GM06990 (cell line): Measurements from ENCODE around the gene SCGB1D1.

ENCODE experiments used
- DNase-seq: peaks from one replicate; pipeline ENCODE4 v3.0.0-alpha.2; 2011; ENCODE audit not compliant: insufficient read length; ENCODE audit errors: extremely low read depth
- H3K27me3 ChIP-seq: replicated peaks from 2 replicates; pipeline ENCODE4 v1.6.0; 2011; ENCODE audit warnings: low read length; ENCODE audit not compliant: control insufficient read depth, insufficient read depth
- H3K36me3 ChIP-seq: 2 replicates; pipeline ENCODE4 v1.5.1; 2011; ENCODE audit warnings: low read length; ENCODE audit not compliant: control insufficient read depth, insufficient read depth
- H3K4me3 ChIP-seq: replicated peaks from 2 replicates; pipeline ENCODE4 v1.5.1; 2011; ENCODE audit warnings: low read depth, mild to moderate bottlenecking, control low read depth, low read length
- CTCF ChIP-seq: IDR thresholded peaks from 2 replicates; pipeline ENCODE4 v1.5.1; 2011; ENCODE audit warnings: low read length, control low read depth, mild to moderate bottlenecking, inconsistent platforms; ENCODE audit not compliant: insufficient read depth, poor library complexity, severe bottlenecking

SCGB1D1 gene

GRCh38 chr11:62190011-62190410 is at the start of gene SCGB1D1:
Gene SCGB1D1 (plus strand): TSS chr11:62190216. CDS start chr11:62190285, 69 bp downstream.
- H3K36me3 ChIP-seq, result no peaks in the 10 kb centered on the region
- no peak within 1 kb of the TSS for H3K4me3 ChIP-seq
- TF ChIP-seq CTCF, result no peak
- DNase-seq, result no peak
- H3K27me3 ChIP-seq, result peaks cover 3% of the 10 kb centered on the region

- H3K36me3 ChIP-seq, result peaks cover 40% of the 10 kb centered on the region
These were observed 49.5 kb upstream of the SCGB1D1 start for GRCh38 chr11:62140304-62141110.

GRCh38 chr11:62141111-62142042 is 48.6 kb upstream of the SCGB1D1 start:
- no peak overlapping the region for H3K4me3 ChIP-seq
- peaks cover 43% of the 10 kb centered on the region for H3K36me3 ChIP-seq
- H3K27me3 ChIP-seq, result no peaks in the 10 kb centered on the region
- no peak for TF ChIP-seq CTCF
- no peak for DNase-seq

More at GRCh38 chr11:62140304-62141110, 49.5 kb upstream of the SCGB1D1 start:
- DNase-seq, result no peak
- Histone ChIP-seq H3K27me3 (no peaks in the 10 kb centered on the region), H3K4me3 (no peak overlapping the region)
- no peak for TF ChIP-seq CTCF

GRCh38 chr11:62142043-62142375 is 48.0 kb upstream of the SCGB1D1 start:
- TF ChIP-seq CTCF, result no peak
- Histone ChIP-seq H3K36me3 (peaks cover 47% of the 10 kb centered on the region), H3K4me3 (no peak overlapping the region), H3K27me3 (no peaks in the 10 kb centered on the region)
- no peak for DNase-seq

- no peak overlapping the region for H3K4me3 ChIP-seq
- peaks cover 52% of the 10 kb centered on the region for H3K36me3 ChIP-seq
- no peak for TF ChIP-seq CTCF
- no peaks in the 10 kb centered on the region for H3K27me3 ChIP-seq
- DNase-seq, result no peak
These were observed 47.1 kb upstream of the SCGB1D1 start for GRCh38 chr11:62142921-62143320.
